Uterus (tissue), 4 donors: Measurements from ENCODE around the gene FBXO7. TPM values are rescaled to one million over a fixed set of nuclear protein-coding genes. Genes with fewer than 3 reads are reported as not detected.

Experiments used
- DNase-seq, 2 donors: peaks; one replicate each; pipeline ENCODE4 v3.0.0-alpha.2; 2019 to 2020
- H3K27ac ChIP-seq, 2 donors: fragments of 200-600 bp; sonication (generic); 1 replicate in 1 of 2; 2 replicates in 1 of 2; pipeline ENCODE4 v1.5.1; 2016 to 2018
- H3K27me3 ChIP-seq, 2 donors: fragments of 200-600 bp; sonication (generic); one replicate each; pipeline ENCODE4 v1.5.1; 2018 to 2019; ENCODE audit warnings: control low read depth in 1 of 2
- H3K36me3 ChIP-seq, 2 donors: fragments of 200-600 bp; sonication (generic); one replicate each; pipeline ENCODE4 v1.5.1; 2019; ENCODE audit warnings: control low read depth in 1 of 2
- H3K4me1 ChIP-seq, 2 donors: fragments of 200-600 bp; sonication (generic); one replicate each; pipeline ENCODE4 v1.5.1; 2018 to 2019; ENCODE audit warnings: control low read depth in 1 of 2
- H3K4me3 ChIP-seq, 2 donors: fragments of 200-600 bp; sonication (generic); 1 replicate in 1 of 2; 2 replicates in 1 of 2; pipeline ENCODE4 v1.5.1; 2018 to 2019; ENCODE audit warnings: mild to moderate bottlenecking in 1 of 2
- H3K9me3 ChIP-seq, 2 donors: fragments of 200-600 bp; sonication (generic); one replicate each; pipeline ENCODE4 v1.5.1; 2019; ENCODE audit warnings: control low read depth in 1 of 2
- CTCF ChIP-seq, 4 experiments: fragments of 200-600 bp in 2 of 4; fragments of 450-650 bp in 2 of 4; sonication (generic) in 2 of 4; IDR thresholded peaks; one replicate each; pipeline ENCODE4 v1.5.1; 2016 to 2019; ENCODE audit warnings: antibody characterized with exemption in 4 of 4, mild to moderate bottlenecking in 2 of 4, moderate library complexity in 1 of 4
- POLR2A ChIP-seq, 2 donors: fragments of 450-650 bp; IDR thresholded peaks; one replicate each; pipeline ENCODE4 v1.6.1; 2016; ENCODE audit warnings: antibody characterized with exemption in 2 of 2, mild to moderate bottlenecking in 1 of 2, moderate library complexity in 1 of 2
- intact Hi-C: fragments of 100-400 bp; cut with DNase I; formaldehyde crosslinking; loops from one replicate; pipeline ENCODE4 v1.15.1; 2023; ENCODE audit warnings: low total_unique reads
- total RNA-seq, 4 donors: library from RNA; depleted of rRNA in 3 of 4; stranded (reverse); fragments of >200 nt in 3 of 4; gene quantifications; one replicate each; pipeline versions ENCODE4 v1.1.0 to v1.2.4, GENCODE V29; 2014 to 2023
- donor health status: DM: yes; HTN: yes; CAD: no.

The FBXO7 gene
- total RNA-seq, 4 donors from 2014 or later: 78.2 to 90.2 (median 80.0) TPM

- Histone ChIP-seq H3K4me3 (no peak overlapping the region), H3K27me3 (no peaks in the 10 kb centered on the region), H3K36me3 (no peaks in the 10 kb centered on the region), H3K27ac (peak overlapping the region; percentile 77 to 80), H3K4me1 (peaks cover 4 to 19% of the 10 kb centered on the region in 2 donors), H3K9me3 (no peaks in the 10 kb centered on the region)
- peak in 1 of 2 donors; percentile 51 for DNase-seq
- intact Hi-C loops: no loop called here
- TF ChIP-seq POLR2A (IDR thresholded peaks at IDR 0.05) (no peak), CTCF (IDR thresholded peaks at IDR 0.05) (no peak)
Measured at GRCh38 chr22:32531228-32531627, 56.6 kb downstream of the FBXO7 start.

GRCh38 chr22:32531931-32532819 is 57.6 kb downstream of the FBXO7 start:
- no peaks in the 10 kb centered on the region for H3K27me3 ChIP-seq
- TF ChIP-seq CTCF (IDR thresholded peaks at IDR 0.05) (no peak), POLR2A (IDR thresholded peaks at IDR 0.05) (no peak)
- no peak overlapping the region for H3K4me3 ChIP-seq
- peaks cover 4 to 19% of the 10 kb centered on the region in 2 donors for H3K4me1 ChIP-seq
- no peaks in the 10 kb centered on the region for H3K36me3 ChIP-seq
- H3K9me3 ChIP-seq: no peaks in the 10 kb centered on the region
- DNase-seq: peak; percentile 92 to 95
- intact Hi-C loops: no loop called here
- peak overlapping the region; percentile 77 to 80 for H3K27ac ChIP-seq

- Histone ChIP-seq H3K4me1 (peaks cover 4 to 19% of the 10 kb centered on the region in 2 donors), H3K9me3 (no peaks in the 10 kb centered on the region), H3K27me3 (no peaks in the 10 kb centered on the region), H3K4me3 (no peak overlapping the region), H3K27ac (peak overlapping the region; percentile 77 to 80), H3K36me3 (no peaks in the 10 kb centered on the region)
- TF ChIP-seq CTCF (IDR thresholded peaks at IDR 0.05) (no peak), POLR2A (IDR thresholded peaks at IDR 0.05) (no peak)
- DNase-seq: no peak
- intact Hi-C loops: no loop called here
Measured at GRCh38 chr22:32532820-32533128, 58.2 kb downstream of the FBXO7 start.

GRCh38 chr22:32533265-32534111 is 58.9 kb downstream of the FBXO7 start:
- no peaks in the 10 kb centered on the region for H3K36me3 ChIP-seq
- intact Hi-C loops: no loop called here
- H3K27me3 ChIP-seq: no peaks in the 10 kb centered on the region
- H3K4me1 ChIP-seq: peaks cover 4 to 19% of the 10 kb centered on the region in 2 donors
- peak; percentile 31 to 38 for DNase-seq
- peak overlapping the region; percentile 77 to 80 for H3K27ac ChIP-seq
- TF ChIP-seq POLR2A (IDR thresholded peaks at IDR 0.05): no peak
- TF ChIP-seq CTCF (IDR thresholded peaks at IDR 0.05): no peak
- no peak overlapping the region for H3K4me3 ChIP-seq
- H3K9me3 ChIP-seq: no peaks in the 10 kb centered on the region
